HG02852 (cell line): ENCODE measurements around the gene AP3B2.
"Not testable (repeated sequence)": the region's sequence is repeated elsewhere in the genome, so short reads cannot be mapped to it uniquely, and the experiment has no call there.

Experiments
- ATAC-seq: cut with Tn5 transposase; IDR thresholded peaks from one replicate; pipeline ENCODE4 v1.9.1; 2021; ENCODE audit warnings: mild to moderate bottlenecking, moderate library complexity; ENCODE audit not compliant: unreplicated experiment

Gene AP3B2

GRCh38 chr15:82709421-82710207 lies at the start of gene AP3B2:
Gene AP3B2, minus strand, starts transcription at chr15:82709875. Its CDS starts 169 bp downstream, at chr15:82709706.
- peak; percentile 93 for ATAC-seq

GRCh38 chr15:82751308-82751707 lies 41.6 kb upstream of the AP3B2 start:
- no peak for ATAC-seq

- ATAC-seq: peak; percentile 30
These were observed 41.1 kb upstream of the AP3B2 start for GRCh38 chr15:82750831-82751180.

- peak; percentile 89 for ATAC-seq
These were observed 40.5 kb upstream of the AP3B2 start for GRCh38 chr15:82749951-82750830.

GRCh38 chr15:82748315-82748714 lies 38.6 kb upstream of the AP3B2 start:
- ATAC-seq: no peak

- no peak for ATAC-seq
These were observed 34.1 kb upstream of the AP3B2 start for GRCh38 chr15:82743810-82744209.

- no peak for ATAC-seq
These were observed 32.5 kb upstream of the AP3B2 start for GRCh38 chr15:82742134-82742533.

GRCh38 chr15:82739086-82739485 lies 29.4 kb upstream of the AP3B2 start:
- no peak for ATAC-seq

GRCh38 chr15:82737975-82738374 lies 28.3 kb upstream of the AP3B2 start:
- no peak for ATAC-seq

GRCh38 chr15:82731527-82731926 lies 21.9 kb upstream of the AP3B2 start:
- no peak for ATAC-seq

- ATAC-seq: no peak
These were observed 20.4 kb upstream of the AP3B2 start for GRCh38 chr15:82730022-82730530.

- ATAC-seq: no peak
These were observed 17.1 kb upstream of the AP3B2 start for GRCh38 chr15:82726816-82727215.

- no peak for ATAC-seq
These were observed 5.3 kb upstream of the AP3B2 start for GRCh38 chr15:82715003-82715402.

- ATAC-seq: no peak
These were observed 4.3 kb upstream of the AP3B2 start for GRCh38 chr15:82714016-82714415.

- no peak for ATAC-seq
These were observed 2.4 kb upstream of the AP3B2 start for GRCh38 chr15:82712036-82712435.

GRCh38 chr15:82710926-82711490 lies 1.3 kb upstream of the AP3B2 start:
- ATAC-seq: no peak

GRCh38 chr15:82710208-82710555 lies 507 bp upstream of the AP3B2 start:
- no peak for ATAC-seq

- no peak for ATAC-seq
These were observed 624 bp downstream of the AP3B2 start for GRCh38 chr15:82709081-82709420.

GRCh38 chr15:82705856-82706255 lies 3.8 kb downstream of the AP3B2 start:
- not testable (repeated sequence) for ATAC-seq

- ATAC-seq: no peak
These were observed 9.9 kb downstream of the AP3B2 start for GRCh38 chr15:82699726-82700125.

- no peak for ATAC-seq
These were observed 10.8 kb downstream of the AP3B2 start for GRCh38 chr15:82698711-82699345.
